Calu3 (cell line): ENCODE results near the gene MICALL2. TPM values are rescaled to one million over a fixed set of nuclear protein-coding genes. Genes with fewer than 3 reads are reported as not detected.

ENCODE experiments used
- BruUV-seq: library from RNA; stranded (reverse); fragments of 400-500 nt; replicated peaks from 2 replicates; lab custom pipeline; 2021; lab: Mats Ljungman, UMichigan
- CTCF ChIA-PET: fragments of 300-600 bp; sonication (Branson Sonifier 250); formaldehyde crosslinking; loops from one replicate; lab custom pipeline; 2022; ENCODE audit warnings: antibody characterized with exemption; lab: Charles Lee
- DNase-seq: peaks from one replicate; pipeline ENCODE4 v3.0.0; 2022
- H3K27ac Mint-ChIP-seq: one replicate; pipeline ENCODE4 v1.8.0; 2022; ENCODE audit warnings: mixed read lengths; ENCODE audit not compliant: unreplicated experiment
- H3K27me3 Mint-ChIP-seq: one replicate; pipeline ENCODE4 v1.8.0; 2022; ENCODE audit warnings: mixed read lengths; ENCODE audit not compliant: unreplicated experiment
- H3K36me3 Mint-ChIP-seq: one replicate; pipeline ENCODE4 v1.8.0; 2022; ENCODE audit warnings: mild to moderate bottlenecking, moderate library complexity, mixed read lengths; ENCODE audit not compliant: insufficient read depth, unreplicated experiment
- H3K4me1 Mint-ChIP-seq: one replicate; pipeline ENCODE4 v1.8.0; 2022; ENCODE audit warnings: mild to moderate bottlenecking, low read depth, mixed read lengths; ENCODE audit not compliant: unreplicated experiment
- H3K4me3 Mint-ChIP-seq: one replicate; pipeline ENCODE4 v1.8.0; 2022; ENCODE audit warnings: mild to moderate bottlenecking, low read depth, moderate library complexity, mixed read lengths; ENCODE audit not compliant: unreplicated experiment
- H3K9me3 Mint-ChIP-seq: one replicate; pipeline ENCODE4 v1.8.0; 2022; ENCODE audit warnings: low read depth, mixed read lengths; ENCODE audit not compliant: unreplicated experiment
- CTCF ChIP-seq: fragments of 200-600 bp; IDR thresholded peaks from one replicate; pipeline ENCODE4 v1.8.0; 2022; ENCODE audit warnings: antibody characterized with exemption; ENCODE audit not compliant: unreplicated experiment
- intact Hi-C: fragments of 100-400 bp; cut with micrococcal nuclease; formaldehyde crosslinking; loops from one replicate; pipeline ENCODE4 v1.10.0; 2022; ENCODE audit not compliant: unreplicated experiment
- total RNA-seq: library from RNA; stranded (reverse); gene quantifications from 2 replicates; pipeline ENCODE4 v1.2.3, GENCODE V29; 2022

MICALL2 gene
- total RNA-seq, 1 experiment from 2014 or later, result 162 TPM

DNA sequence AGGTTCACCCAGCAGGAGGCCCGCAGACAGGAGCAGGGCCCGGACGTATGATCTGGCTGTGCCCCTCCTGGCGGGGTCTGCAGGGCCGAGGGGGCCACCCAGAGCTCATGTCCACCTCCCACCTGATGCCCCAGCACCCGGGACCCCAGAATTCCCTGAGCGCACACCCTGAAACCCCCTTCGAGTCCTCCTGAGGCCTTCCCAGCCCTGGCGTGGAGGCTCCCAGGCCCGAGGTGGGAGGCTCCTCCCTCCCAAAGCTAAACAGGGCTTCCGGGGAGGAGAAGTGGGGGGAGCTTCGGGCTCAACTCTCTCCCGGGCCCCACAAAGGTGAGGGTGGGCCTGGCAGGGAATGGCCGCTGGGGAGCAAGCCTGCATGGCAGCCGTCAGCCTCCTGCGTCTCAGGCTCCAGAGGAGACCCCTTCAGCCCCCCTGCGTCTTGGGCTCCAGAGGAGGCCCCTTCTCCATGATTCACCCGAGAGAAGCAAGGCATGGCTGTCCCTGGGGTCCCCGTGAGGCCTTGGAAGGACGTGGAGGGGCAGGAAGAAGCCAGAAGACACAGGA lies 30.2 kb downstream of the MICALL2 start:
- DNase-seq, result no peak
- Mint-ChIP-seq H3K27me3 (peaks cover 51% of the 10 kb centered on the region), H3K36me3 (peaks cover 79% of the 10 kb centered on the region), H3K4me1 (no peaks in the 10 kb centered on the region), H3K27ac (peak overlapping the region; percentile 22), H3K4me3 (no peak overlapping the region), H3K9me3 (no peaks in the 10 kb centered on the region)
- intact Hi-C loops, result no loop called here
- TF ChIP-seq CTCF, result no peak
- CTCF ChIA-PET, result no interaction called here
- BruUV-seq, result no TSS peak

DNA sequence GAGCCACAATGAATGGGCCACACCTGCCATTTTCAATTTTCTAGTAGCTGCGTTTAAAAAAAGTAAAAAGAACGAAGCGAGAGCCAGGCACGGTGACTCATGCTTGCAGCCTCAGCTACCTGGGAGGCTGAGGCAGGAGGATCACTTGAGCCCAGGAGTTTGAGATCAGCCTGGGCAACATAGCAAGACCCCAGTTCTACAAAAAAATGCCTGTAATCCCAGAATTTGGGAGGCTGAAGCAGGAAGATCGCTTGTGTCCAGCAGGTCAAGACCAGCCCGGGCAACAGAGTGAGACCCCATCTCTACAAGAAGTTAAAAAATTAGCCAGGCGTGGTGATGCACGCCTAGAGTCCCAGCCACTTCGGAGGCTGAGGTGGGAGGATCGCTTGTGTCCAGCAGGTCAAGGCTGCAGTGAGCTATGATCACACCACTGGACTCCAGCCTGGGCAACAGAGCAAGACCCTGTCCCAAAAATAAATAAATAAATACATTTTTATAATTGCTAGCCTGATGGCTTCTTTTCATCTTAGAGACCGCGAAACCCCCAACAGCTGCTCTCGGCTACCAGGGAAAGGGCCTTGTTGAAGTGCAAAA lies 32.1 kb downstream of the MICALL2 start:
- no TSS peak for BruUV-seq
- TF ChIP-seq CTCF, result no peak
- peaks cover 70% of the 10 kb centered on the region for H3K27me3 Mint-ChIP-seq
- H3K4me1 Mint-ChIP-seq, result no peaks in the 10 kb centered on the region
- H3K27ac Mint-ChIP-seq, result peak overlapping the region; percentile 33
- no peaks in the 10 kb centered on the region for H3K9me3 Mint-ChIP-seq
- CTCF ChIA-PET, result no interaction called here
- intact Hi-C loops, result no loop called here
- peaks cover 60% of the 10 kb centered on the region for H3K36me3 Mint-ChIP-seq
- no peak for DNase-seq
- no peak overlapping the region for H3K4me3 Mint-ChIP-seq

GRCh38 chr7:1426474-1426873 lies 32.8 kb downstream of the MICALL2 start:
- BruUV-seq, result no TSS peak
- Mint-ChIP-seq H3K9me3 (no peaks in the 10 kb centered on the region), H3K27me3 (peaks cover 74% of the 10 kb centered on the region), H3K36me3 (peaks cover 57% of the 10 kb centered on the region), H3K4me3 (no peak overlapping the region), H3K4me1 (no peaks in the 10 kb centered on the region), H3K27ac (peak overlapping the region; percentile 33)
- DNase-seq, result no peak
- TF ChIP-seq CTCF, result no peak
- CTCF ChIA-PET, result no interaction called here
- intact Hi-C loops, result no loop called here

DNA sequence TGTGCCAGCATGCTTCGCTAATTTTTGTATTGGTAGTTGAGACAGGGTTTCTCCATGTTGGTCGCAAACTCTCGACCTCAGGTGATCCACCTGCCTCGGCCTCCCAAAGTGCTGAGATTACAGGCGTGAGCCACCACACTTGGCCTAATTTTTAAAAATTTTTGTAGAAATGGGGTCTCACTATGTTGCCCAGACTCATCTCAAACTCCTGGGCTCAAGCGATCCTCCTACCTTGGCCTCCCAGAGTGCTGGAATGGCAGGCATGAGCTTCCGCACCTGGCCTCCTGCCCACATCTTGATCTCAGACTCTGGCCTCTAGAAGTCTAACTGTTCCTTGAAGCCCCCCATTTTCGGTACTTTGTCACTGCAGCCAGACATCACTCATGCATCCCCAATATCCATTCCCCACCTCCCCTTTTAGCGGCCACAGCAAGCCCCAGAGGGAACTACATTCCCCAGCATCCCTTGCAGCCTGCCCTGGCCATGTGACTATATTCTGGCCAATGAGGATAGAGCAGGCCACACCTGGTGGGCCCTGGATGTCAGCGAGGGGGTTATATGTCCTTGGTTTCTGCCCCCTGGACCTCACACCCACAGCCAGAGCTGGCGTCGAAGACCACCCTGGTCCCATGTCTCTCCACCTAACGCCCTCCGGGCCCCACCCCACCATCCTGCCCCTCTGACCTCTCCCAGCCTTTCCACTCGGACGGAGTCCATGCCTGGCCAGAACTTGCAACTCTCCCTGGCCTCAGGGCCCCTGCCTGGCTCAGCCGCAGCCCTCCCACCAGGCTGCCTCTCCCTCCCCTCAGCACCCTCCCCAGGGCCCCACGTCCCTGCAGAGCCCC lies 33.8 kb downstream of the MICALL2 start:
- Mint-ChIP-seq H3K27ac (no peak overlapping the region), H3K9me3 (no peaks in the 10 kb centered on the region), H3K4me1 (no peaks in the 10 kb centered on the region), H3K4me3 (no peak overlapping the region), H3K36me3 (peaks cover 47% of the 10 kb centered on the region), H3K27me3 (peaks cover 84% of the 10 kb centered on the region)
- intact Hi-C loops, result no loop called here
- peak; percentile 42 for DNase-seq
- TF ChIP-seq CTCF, result no peak
- CTCF ChIA-PET, result interaction anchor here (1.2 kb wide), 1 partner anchor 223 kb away, joined by 6 read pairs; no protein-coding TSS in a partner anchor
- BruUV-seq, result no TSS peak
